ENCODE data around the gene KDM6B. TPM values are rescaled to one million over a fixed set of nuclear protein-coding genes. Genes with fewer than 3 reads are reported as not detected.

KDM6B gene
- total and polyA plus RNA-seq, 2 experiments from 2014 or later, result 9.7 to 20.8 TPM

- Histone ChIP-seq H3K4me1 (ENCODE audit: low read depth) (peaks cover 11% of the 10 kb centered on the region), H3K9me3 (ENCODE audit: low read depth) (no peaks in the 10 kb centered on the region), H3K4me3 (no peak overlapping the region), H3K27ac (peak overlapping the region; percentile 77), H3K36me3 (no peaks in the 10 kb centered on the region), H3K27me3 (no peaks in the 10 kb centered on the region)
- TF ChIP-seq, protein P1, sequence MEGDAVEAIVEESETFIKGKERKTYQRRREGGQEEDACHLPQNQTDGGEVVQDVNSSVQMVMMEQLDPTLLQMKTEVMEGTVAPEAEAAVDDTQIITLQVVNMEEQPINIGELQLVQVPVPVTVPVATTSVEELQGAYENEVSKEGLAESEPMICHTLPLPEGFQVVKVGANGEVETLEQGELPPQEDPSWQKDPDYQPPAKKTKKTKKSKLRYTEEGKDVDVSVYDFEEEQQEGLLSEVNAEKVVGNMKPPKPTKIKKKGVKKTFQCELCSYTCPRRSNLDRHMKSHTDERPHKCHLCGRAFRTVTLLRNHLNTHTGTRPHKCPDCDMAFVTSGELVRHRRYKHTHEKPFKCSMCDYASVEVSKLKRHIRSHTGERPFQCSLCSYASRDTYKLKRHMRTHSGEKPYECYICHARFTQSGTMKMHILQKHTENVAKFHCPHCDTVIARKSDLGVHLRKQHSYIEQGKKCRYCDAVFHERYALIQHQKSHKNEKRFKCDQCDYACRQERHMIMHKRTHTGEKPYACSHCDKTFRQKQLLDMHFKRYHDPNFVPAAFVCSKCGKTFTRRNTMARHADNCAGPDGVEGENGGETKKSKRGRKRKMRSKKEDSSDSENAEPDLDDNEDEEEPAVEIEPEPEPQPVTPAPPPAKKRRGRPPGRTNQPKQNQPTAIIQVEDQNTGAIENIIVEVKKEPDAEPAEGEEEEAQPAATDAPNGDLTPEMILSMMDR (IDR thresholded peaks at IDR 0.05; ENCODE audit: low read depth, low read length), result no peak
- no peak for DNase-seq (ENCODE audit: low read depth in 1 of 2, low spot score in 1 of 2)
Measured at GRCh38 chr17:7817643-7817964, 16.4 kb upstream of the KDM6B start.

GRCh38 chr17:7818026-7818425 lies 16.0 kb upstream of the KDM6B start:
- H3K36me3 ChIP-seq, result no peaks in the 10 kb centered on the region
- no peaks in the 10 kb centered on the region for H3K27me3 ChIP-seq
- TF ChIP-seq, protein P1 (IDR thresholded peaks at IDR 0.05; ENCODE audit: low read depth, low read length), result no peak
- H3K4me3 ChIP-seq, result no peak overlapping the region
- no peaks in the 10 kb centered on the region for H3K9me3 ChIP-seq (ENCODE audit: low read depth)
- H3K27ac ChIP-seq, result no peak overlapping the region
- H3K4me1 ChIP-seq (ENCODE audit: low read depth), result peaks cover 11% of the 10 kb centered on the region
- DNase-seq (ENCODE audit: low read depth in 1 of 2, low spot score in 1 of 2), result no peak

DNA sequence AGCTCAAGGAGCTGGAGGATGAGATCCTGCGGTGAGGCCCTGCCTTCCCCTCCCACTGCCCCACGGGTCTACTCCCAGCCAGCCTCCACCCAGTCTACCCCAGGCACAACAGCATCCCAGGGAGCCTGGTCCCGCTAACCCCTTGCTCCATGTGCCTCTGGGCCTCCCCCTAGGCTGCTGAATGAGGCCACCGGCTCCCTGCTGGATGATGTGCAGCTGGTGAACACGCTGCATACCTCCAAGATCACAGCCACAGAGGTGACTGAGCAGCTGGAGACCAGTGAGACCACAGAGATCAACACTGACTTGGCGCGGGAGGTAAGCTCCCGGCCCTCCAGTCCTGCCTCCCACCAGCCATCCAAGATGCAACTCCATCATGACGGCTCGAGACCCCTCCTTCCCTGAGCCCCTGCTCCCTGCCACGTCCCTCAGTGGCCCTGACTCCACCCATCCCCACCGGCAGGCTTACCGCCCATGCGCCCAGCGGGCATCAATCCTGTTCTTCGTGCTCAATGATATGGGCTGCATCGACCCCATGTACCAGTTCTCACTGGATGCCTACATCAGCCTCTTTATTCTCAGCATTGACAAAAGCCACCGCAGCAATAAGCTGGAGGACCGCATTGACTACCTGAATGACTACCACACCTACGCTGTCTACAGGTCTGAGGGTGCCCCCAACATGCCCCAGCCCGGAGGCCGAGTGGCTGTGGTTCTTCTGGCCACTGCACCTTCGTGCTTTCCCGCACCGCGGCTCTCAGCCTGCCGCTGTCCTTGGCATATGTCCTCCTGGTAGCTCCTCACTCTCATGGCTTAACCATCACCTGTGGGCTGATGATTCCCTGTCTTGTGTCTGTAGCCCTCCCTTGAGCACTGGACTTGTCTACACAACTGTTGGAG lies 15.0 kb upstream of the KDM6B start:
- H3K4me1 ChIP-seq (ENCODE audit: low read depth), result peaks cover 11% of the 10 kb centered on the region

DNA sequence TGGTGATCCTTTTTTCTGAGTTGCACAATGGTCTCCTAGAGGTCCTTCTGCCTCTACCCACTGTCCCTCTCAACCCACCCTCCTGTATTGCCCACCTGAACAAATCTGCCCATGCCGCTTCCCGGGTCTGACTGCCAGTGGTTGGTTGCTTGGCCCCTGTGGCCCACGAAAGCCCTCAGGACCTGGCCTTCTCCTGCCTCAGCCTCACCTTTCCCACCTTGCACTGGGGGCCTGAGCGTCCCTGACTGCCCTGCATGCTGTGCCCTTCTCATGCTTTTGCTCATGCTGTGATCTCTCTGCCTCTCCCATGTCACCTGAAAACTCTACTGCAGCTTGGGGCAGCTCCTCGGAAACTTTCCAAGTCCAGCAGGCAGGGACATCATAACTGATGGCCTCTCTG lies 13.8 kb upstream of the KDM6B start:
- no peaks in the 10 kb centered on the region for H3K36me3 ChIP-seq
- no peaks in the 10 kb centered on the region for H3K27me3 ChIP-seq
- TF ChIP-seq, protein P1 (IDR thresholded peaks at IDR 0.05; ENCODE audit: low read depth, low read length), result no peak
- DNase-seq (ENCODE audit: low read depth in 1 of 2, low spot score in 1 of 2), result no peak
- no peaks in the 10 kb centered on the region for H3K9me3 ChIP-seq (ENCODE audit: low read depth)
- H3K27ac ChIP-seq, result no peak overlapping the region
- no peak overlapping the region for H3K4me3 ChIP-seq
- H3K4me1 ChIP-seq (ENCODE audit: low read depth), result peaks cover 11% of the 10 kb centered on the region

More for the DNA sequence above, 15.0 kb upstream of the KDM6B start:
- H3K9me3 ChIP-seq (ENCODE audit: low read depth), result no peaks in the 10 kb centered on the region
- no peak overlapping the region for H3K27ac ChIP-seq
- no peaks in the 10 kb centered on the region for H3K36me3 ChIP-seq
- no peaks in the 10 kb centered on the region for H3K27me3 ChIP-seq
- H3K4me3 ChIP-seq, result no peak overlapping the region
- DNase-seq (ENCODE audit: low read depth in 1 of 2, low spot score in 1 of 2), result no peak
- TF ChIP-seq, protein P1 (IDR thresholded peaks at IDR 0.05; ENCODE audit: low read depth, low read length), result no peak

GRCh38 chr17:7822126-7822525 lies 11.9 kb upstream of the KDM6B start:
- TF ChIP-seq, protein P1 (IDR thresholded peaks at IDR 0.05; ENCODE audit: low read depth, low read length), result no peak
- Histone ChIP-seq H3K27me3 (no peaks in the 10 kb centered on the region), H3K27ac (no peak overlapping the region), H3K4me1 (ENCODE audit: low read depth) (peaks cover 3% of the 10 kb centered on the region), H3K4me3 (no peak overlapping the region), H3K9me3 (ENCODE audit: low read depth) (no peaks in the 10 kb centered on the region), H3K36me3 (no peaks in the 10 kb centered on the region)
- no peak for DNase-seq (ENCODE audit: low read depth in 1 of 2, low spot score in 1 of 2)

All from cardiac muscle cell (in vitro differentiated cells and primary cell).